ENCODE measurements around the gene METTL2B. TPM values are rescaled to one million over a fixed set of nuclear protein-coding genes. Genes with fewer than 3 reads are reported as not detected.
"Not testable (repeated sequence)": the region's sequence is repeated elsewhere in the genome, so short reads cannot be mapped to it uniquely, and the experiment has no call there.

Gene METTL2B
- total RNA-seq, 1 donor from 2014 or later = 50.1 TPM

DNA sequence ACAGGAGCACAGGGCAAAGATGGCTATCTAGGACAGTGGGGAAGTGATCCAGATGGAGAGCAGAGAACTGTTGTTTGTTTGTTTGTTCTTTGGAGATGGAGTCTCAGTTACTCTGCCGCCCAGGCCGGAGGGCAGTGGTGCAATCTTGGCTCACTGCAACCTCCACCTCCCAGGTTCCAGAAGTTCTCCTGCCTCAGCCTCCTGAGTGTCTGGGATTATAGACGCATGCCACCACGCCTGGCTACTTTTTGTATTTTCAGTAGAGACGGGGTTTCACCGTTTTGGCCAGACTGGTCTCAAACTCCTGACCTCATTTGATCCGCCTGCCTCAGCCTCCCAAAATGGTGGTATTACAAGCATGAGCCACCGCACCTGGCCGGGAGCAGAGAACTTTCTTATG lies 20.9 kb downstream of the METTL2B start:
- TF ChIP-seq EZH2phosphoT487 (IDR thresholded peaks at IDR 0.05) (no peak), EZH2 (IDR thresholded peaks at IDR 0.05) (no peak)
- TF ChIP-seq, protein P1, sequence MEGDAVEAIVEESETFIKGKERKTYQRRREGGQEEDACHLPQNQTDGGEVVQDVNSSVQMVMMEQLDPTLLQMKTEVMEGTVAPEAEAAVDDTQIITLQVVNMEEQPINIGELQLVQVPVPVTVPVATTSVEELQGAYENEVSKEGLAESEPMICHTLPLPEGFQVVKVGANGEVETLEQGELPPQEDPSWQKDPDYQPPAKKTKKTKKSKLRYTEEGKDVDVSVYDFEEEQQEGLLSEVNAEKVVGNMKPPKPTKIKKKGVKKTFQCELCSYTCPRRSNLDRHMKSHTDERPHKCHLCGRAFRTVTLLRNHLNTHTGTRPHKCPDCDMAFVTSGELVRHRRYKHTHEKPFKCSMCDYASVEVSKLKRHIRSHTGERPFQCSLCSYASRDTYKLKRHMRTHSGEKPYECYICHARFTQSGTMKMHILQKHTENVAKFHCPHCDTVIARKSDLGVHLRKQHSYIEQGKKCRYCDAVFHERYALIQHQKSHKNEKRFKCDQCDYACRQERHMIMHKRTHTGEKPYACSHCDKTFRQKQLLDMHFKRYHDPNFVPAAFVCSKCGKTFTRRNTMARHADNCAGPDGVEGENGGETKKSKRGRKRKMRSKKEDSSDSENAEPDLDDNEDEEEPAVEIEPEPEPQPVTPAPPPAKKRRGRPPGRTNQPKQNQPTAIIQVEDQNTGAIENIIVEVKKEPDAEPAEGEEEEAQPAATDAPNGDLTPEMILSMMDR (IDR thresholded peaks at IDR 0.05) = no peak
- no peaks in the 10 kb centered on the region for H3K36me3 ChIP-seq

DNA sequence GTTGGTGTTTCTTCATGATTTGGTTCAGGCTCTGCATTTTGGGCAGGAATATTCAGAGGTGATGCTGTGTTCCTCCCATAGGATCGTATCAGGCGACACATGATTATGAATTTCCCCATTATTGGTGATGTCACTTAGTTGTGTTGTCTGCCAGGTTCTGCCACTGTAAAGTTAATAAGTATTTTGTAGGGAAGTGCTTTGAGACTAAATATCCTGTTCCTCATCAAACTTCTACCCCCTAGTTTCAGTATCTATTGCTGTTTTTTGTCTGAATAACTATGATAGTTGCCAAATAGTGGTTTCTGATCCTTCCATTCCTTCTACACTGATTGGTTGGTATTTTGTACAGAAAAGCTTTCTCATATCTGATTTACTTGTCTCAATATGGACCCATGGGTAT lies 28.9 kb downstream of the METTL2B start:
- not testable (repeated sequence) for H3K27me3 Mint-ChIP-seq (ENCODE audit: insufficient read depth, low read depth); H3F3A ChIP-seq (ENCODE audit: low read depth); H3K4me2 ChIP-seq; H3K36me3 ChIP-seq; H3K27ac ChIP-seq; H4K20me1 ChIP-seq (ENCODE audit: low read depth); H3K4me1 Mint-ChIP-seq; H3K9me3 ChIP-seq (ENCODE audit: low read depth); H3K4me3 ChIP-seq; H3K9me3 Mint-ChIP-seq; H2AFZ ChIP-seq (replicated peaks); H3K27ac Mint-ChIP-seq; H3K79me2 ChIP-seq (ENCODE audit: low read depth); DNase-seq (ENCODE audit: low spot score); H3K9ac ChIP-seq; H3K27me3 ChIP-seq; H3K4me1 ChIP-seq; H3K4me3 Mint-ChIP-seq
- H3K36me3 Mint-ChIP-seq = peaks cover 12% of the 10 kb centered on the region

More for the DNA sequence above, 20.9 kb downstream of the METTL2B start:
- H3F3A ChIP-seq (ENCODE audit: low read depth) = no peaks in the 10 kb centered on the region
- H4K20me1 ChIP-seq (ENCODE audit: low read depth) = no peaks in the 10 kb centered on the region
- no peaks in the 10 kb centered on the region for H3K27me3 Mint-ChIP-seq (ENCODE audit: insufficient read depth, low read depth)
- H3K79me2 ChIP-seq (ENCODE audit: low read depth) = no peaks in the 10 kb centered on the region
- no peak overlapping the region for H3K9ac ChIP-seq
- H3K27me3 ChIP-seq = no peaks in the 10 kb centered on the region
- H3K4me3 Mint-ChIP-seq = no peak overlapping the region
- no peaks in the 10 kb centered on the region for H3K4me1 ChIP-seq
- H3K27ac ChIP-seq = no peak overlapping the region
- no peaks in the 10 kb centered on the region for H3K9me3 Mint-ChIP-seq
- peaks cover 27% of the 10 kb centered on the region for H3K36me3 Mint-ChIP-seq
- no peak overlapping the region for H3K27ac Mint-ChIP-seq
- H3K9me3 ChIP-seq (ENCODE audit: low read depth) = no peaks in the 10 kb centered on the region
- H3K4me3 ChIP-seq = no peak overlapping the region
- no peak overlapping the region for H3K4me2 ChIP-seq
- DNase-seq (ENCODE audit: low spot score) = no peak
- H2AFZ ChIP-seq (replicated peaks) = no peak overlapping the region
- H3K4me1 Mint-ChIP-seq = no peaks in the 10 kb centered on the region

DNA sequence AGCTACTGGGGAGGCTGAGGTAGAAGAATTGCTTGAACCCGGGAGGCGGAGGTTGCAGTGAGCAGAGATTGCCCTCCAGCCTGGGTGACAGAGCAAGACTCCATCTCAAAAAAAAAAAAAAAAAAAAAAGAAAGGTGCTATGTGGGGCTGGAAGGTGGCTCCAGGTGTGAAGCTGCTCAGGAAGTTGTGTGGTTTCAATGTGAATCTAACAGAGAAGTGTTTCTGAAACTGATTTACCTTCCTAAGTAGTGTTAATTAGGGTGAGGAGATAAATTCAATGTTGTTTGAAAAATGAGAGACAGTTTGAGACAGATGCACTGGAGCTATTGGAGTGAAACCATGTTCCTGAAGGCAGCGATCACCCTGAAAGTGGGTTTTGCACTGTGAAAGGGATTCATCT lies 30.3 kb downstream of the METTL2B start:
- H2AFZ ChIP-seq (replicated peaks); H3K36me3 ChIP-seq; H3K27me3 Mint-ChIP-seq (ENCODE audit: insufficient read depth, low read depth); H3K4me3 ChIP-seq; H3K27ac Mint-ChIP-seq; H3K4me3 Mint-ChIP-seq; H3K9me3 ChIP-seq (ENCODE audit: low read depth); H4K20me1 ChIP-seq (ENCODE audit: low read depth); H3K4me1 Mint-ChIP-seq; H3K36me3 Mint-ChIP-seq; H3F3A ChIP-seq (ENCODE audit: low read depth); H3K27me3 ChIP-seq; H3K4me1 ChIP-seq; H3K79me2 ChIP-seq (ENCODE audit: low read depth); DNase-seq (ENCODE audit: low spot score); H3K9ac ChIP-seq; H3K9me3 Mint-ChIP-seq; H3K4me2 ChIP-seq: not testable (repeated sequence)
- peak overlapping the region; percentile 29 for H3K27ac ChIP-seq

DNA sequence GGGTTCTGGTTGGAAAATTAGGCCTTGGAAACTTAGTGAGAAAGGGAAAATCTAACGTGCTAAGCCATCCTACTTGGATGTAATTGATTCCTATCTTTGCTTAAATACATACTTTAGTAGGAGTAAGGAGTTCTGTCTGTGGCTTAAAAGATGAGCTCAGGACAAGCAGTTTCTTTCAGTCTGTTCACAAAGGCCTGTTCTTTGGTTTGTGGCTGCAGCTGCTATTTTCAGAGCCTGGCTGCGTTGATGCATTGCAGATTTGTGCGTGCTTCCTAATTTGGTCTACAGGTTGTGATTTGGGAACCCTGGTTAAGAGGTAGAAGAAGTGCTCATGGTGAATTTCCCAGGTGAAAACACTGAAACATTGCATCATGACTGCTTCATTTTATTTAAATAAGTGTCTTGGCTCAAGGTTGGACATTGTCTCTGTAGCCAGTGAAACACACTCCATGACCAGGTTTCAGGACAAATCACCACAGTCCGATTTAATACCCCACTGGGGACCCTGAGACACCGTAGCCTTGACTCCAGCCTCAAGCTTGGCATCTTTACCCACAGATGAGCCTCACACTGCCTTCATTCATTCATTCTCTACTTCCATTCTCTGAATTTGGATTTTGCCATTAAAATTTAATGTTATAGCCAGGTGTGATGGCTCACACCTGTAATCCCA lies 30.9 kb downstream of the METTL2B start:
- H3K27me3 ChIP-seq; H3K4me2 ChIP-seq; H3K27ac Mint-ChIP-seq; H3K4me1 Mint-ChIP-seq; H3K27ac ChIP-seq; H3K9ac ChIP-seq; H3K4me3 ChIP-seq; H3K9me3 Mint-ChIP-seq; H3F3A ChIP-seq (ENCODE audit: low read depth); H2AFZ ChIP-seq (replicated peaks); H3K36me3 ChIP-seq; H3K27me3 Mint-ChIP-seq (ENCODE audit: insufficient read depth, low read depth); H4K20me1 ChIP-seq (ENCODE audit: low read depth); DNase-seq (ENCODE audit: low spot score); H3K4me1 ChIP-seq; H3K9me3 ChIP-seq (ENCODE audit: low read depth); H3K79me2 ChIP-seq (ENCODE audit: low read depth); H3K4me3 Mint-ChIP-seq; H3K36me3 Mint-ChIP-seq: not testable (repeated sequence)

DNA sequence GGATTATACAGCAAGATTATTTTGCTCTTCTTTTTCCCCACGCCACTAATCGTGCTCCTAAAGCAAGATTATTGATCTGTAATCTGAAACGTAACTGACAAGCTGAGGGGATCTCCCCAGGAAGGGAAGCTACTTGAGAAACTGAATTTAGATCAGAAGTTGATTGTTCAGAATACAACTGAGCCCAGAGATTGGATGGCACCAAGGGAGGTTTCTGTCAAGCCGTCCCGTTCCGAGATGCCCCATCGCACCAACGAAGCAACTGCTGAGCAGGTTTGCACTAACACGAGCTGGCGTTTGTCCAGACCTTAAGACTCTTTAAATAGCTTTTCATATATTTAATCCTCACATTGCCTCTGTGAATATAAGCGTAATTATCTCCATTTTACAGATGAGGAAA lies 35.1 kb downstream of the METTL2B start:
- not testable (repeated sequence) for H3K36me3 ChIP-seq; H3K4me2 ChIP-seq; H3K27me3 Mint-ChIP-seq (ENCODE audit: insufficient read depth, low read depth); H3K9me3 ChIP-seq (ENCODE audit: low read depth); H4K20me1 ChIP-seq (ENCODE audit: low read depth); H3K79me2 ChIP-seq (ENCODE audit: low read depth); H3K27ac Mint-ChIP-seq; H3K4me3 Mint-ChIP-seq; H3K4me3 ChIP-seq; H3F3A ChIP-seq (ENCODE audit: low read depth); H3K27me3 ChIP-seq; H3K4me1 ChIP-seq; H3K27ac ChIP-seq; H2AFZ ChIP-seq (replicated peaks); H3K36me3 Mint-ChIP-seq; H3K9me3 Mint-ChIP-seq; H3K9ac ChIP-seq; DNase-seq (ENCODE audit: low spot score)
- H3K4me1 Mint-ChIP-seq = peaks cover 15% of the 10 kb centered on the region

DNA sequence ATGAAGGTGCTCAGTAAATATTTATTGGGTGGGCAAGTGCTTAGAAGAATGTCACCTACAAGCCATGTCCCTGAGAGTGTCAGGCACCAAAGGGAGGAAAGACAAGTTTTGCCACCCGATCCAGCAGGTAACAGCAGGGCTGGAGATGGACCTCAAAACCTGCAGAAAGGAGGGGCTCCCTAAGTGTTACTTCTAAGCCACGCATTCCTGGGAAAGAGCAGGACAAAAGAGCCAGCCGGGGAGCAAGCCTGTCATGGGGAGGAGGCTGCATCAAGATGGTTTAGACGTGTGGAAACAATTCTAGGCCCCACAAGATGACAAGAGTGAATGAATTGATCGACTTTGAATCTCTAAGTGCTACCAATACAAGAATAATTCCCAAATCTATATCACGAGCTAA lies 38.7 kb downstream of the METTL2B start:
- H3K36me3 Mint-ChIP-seq; H3K4me2 ChIP-seq; H3K9ac ChIP-seq; H3K4me3 ChIP-seq; H2AFZ ChIP-seq (replicated peaks); H3K27me3 ChIP-seq; H3K9me3 Mint-ChIP-seq; H3F3A ChIP-seq (ENCODE audit: low read depth); H4K20me1 ChIP-seq (ENCODE audit: low read depth); H3K4me1 ChIP-seq; H3K27ac ChIP-seq; H3K9me3 ChIP-seq (ENCODE audit: low read depth); H3K36me3 ChIP-seq; H3K27ac Mint-ChIP-seq; H3K79me2 ChIP-seq (ENCODE audit: low read depth); H3K27me3 Mint-ChIP-seq (ENCODE audit: insufficient read depth, low read depth); H3K4me3 Mint-ChIP-seq: not testable (repeated sequence)
- H3K4me1 Mint-ChIP-seq = peaks cover 26% of the 10 kb centered on the region
- DNase-seq (ENCODE audit: low spot score) = peak; percentile 34

DNA sequence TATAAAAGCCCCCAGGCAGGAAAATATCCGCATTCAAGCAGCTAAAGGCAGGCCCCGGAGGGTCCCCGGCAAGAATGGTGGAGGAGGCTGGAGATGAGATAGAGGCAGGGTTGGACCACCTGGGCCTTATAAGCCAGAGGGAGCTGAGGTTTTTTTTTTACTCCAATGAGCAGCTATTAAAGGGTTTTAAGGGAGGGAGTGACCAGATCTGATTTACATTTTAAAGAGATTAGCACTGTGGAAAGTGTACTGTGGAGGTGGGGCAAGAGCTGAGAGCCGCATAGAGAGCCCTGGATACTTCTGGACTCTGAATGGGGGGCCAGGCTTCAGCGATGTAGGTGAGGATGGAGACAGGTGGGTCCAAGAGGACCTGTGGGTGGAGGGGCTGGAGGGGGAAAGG lies 40.5 kb downstream of the METTL2B start:
- H3K9ac ChIP-seq; H4K20me1 ChIP-seq (ENCODE audit: low read depth); H3K9me3 Mint-ChIP-seq; DNase-seq (ENCODE audit: low spot score); H3K4me3 Mint-ChIP-seq; H3K79me2 ChIP-seq (ENCODE audit: low read depth); H3K4me2 ChIP-seq; H3K9me3 ChIP-seq (ENCODE audit: low read depth); H3K36me3 ChIP-seq; H3K27ac Mint-ChIP-seq; H3K27me3 Mint-ChIP-seq (ENCODE audit: insufficient read depth, low read depth); H3K27ac ChIP-seq; H3K4me3 ChIP-seq; H3K4me1 ChIP-seq; H3K27me3 ChIP-seq; H2AFZ ChIP-seq (replicated peaks); H3K36me3 Mint-ChIP-seq; H3F3A ChIP-seq (ENCODE audit: low read depth): not testable (repeated sequence)
- peaks cover 21% of the 10 kb centered on the region for H3K4me1 Mint-ChIP-seq

All from neural progenitor cell (in vitro differentiated cells).